Ascending aorta (tissue), 2 donors: ENCODE results near the gene FMO2. TPM values are rescaled to one million over a fixed set of nuclear protein-coding genes. Genes with fewer than 3 reads are reported as not detected.
A peak's percentile ranks its signal among the peaks of the same experiment; 100 is the strongest.
"Not testable (repeated sequence)": the region's sequence is repeated elsewhere in the genome, so short reads cannot be mapped to it uniquely, and the experiment has no call there.

Experiments used
- DNase-seq, 2 donors: peaks; one replicate each; pipeline ENCODE4 v3.0.0-alpha.2; 2019; ENCODE audit warnings: low spot score in 2 of 2
- H3K27ac ChIP-seq, 2 donors: fragments of 200-600 bp; sonication (generic); one replicate each; pipeline ENCODE4 v1.5.1; 2016 to 2017; ENCODE audit warnings: mild to moderate bottlenecking in 1 of 2
- H3K27me3 ChIP-seq: fragments of 200-600 bp; sonication (generic); one replicate; pipeline ENCODE4 v1.5.1; 2017
- H3K36me3 ChIP-seq, 2 donors: fragments of 200-600 bp; sonication (generic); one replicate each; pipeline ENCODE4 v1.5.1; 2016
- H3K4me1 ChIP-seq, 2 donors: fragments of 200-600 bp; sonication (generic); one replicate each; pipeline ENCODE4 v1.5.1; 2016 to 2017; ENCODE audit warnings: mild to moderate bottlenecking in 1 of 2
- H3K4me3 ChIP-seq, 2 donors: fragments of 200-600 bp; sonication (generic); one replicate each; pipeline ENCODE4 v1.5.1; 2016 to 2017; ENCODE audit warnings: mild to moderate bottlenecking in 1 of 2
- H3K9me3 ChIP-seq, 2 donors: fragments of 200-600 bp; sonication (generic); one replicate each; pipeline ENCODE4 v1.5.1; 2016
- intact Hi-C: fragments of 100-400 bp; cut with DNase I; formaldehyde crosslinking; loops from one replicate; pipeline ENCODE4 v1.15.1; 2023
- total RNA-seq: library from RNA; depleted of rRNA; stranded (reverse); fragments of >200 nt; gene quantifications from one replicate; pipeline ENCODE4 v1.1.0, GENCODE V29; 2016
- TF ChIP-seq, protein P1 (sequence below), 3 experiments: fragments of 200-600 bp in 2 of 3; fragments of 450-650 bp in 1 of 3; sonication (generic) in 2 of 3; IDR thresholded peaks; one replicate each; pipeline ENCODE4 v1.5.1; 2016 to 2019; ENCODE audit warnings: antibody characterized with exemption in 3 of 3, mild to moderate bottlenecking in 1 of 3, moderate library complexity in 1 of 3

The FMO2 gene
- total RNA-seq, 1 donor from 2014 or later = 90.3 TPM

DNA sequence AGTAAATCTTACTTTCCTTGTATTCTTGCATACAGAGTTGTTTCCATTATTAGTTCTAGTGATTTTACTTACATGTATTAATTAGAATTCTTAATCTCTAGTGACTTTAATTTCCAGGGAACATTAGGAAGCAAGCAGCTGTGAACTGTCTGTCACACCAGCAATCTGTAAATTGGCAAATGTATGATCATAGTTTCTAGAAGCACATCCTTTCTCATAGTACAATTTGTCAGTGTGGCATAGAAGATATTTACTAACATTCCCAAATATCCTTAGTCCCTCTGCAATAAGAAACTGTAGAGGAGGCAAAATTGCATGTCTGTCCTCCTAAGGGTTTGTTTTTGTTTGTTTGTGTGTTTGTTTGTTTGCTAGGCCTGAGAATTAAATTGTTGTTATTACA is 46.2 kb downstream of the FMO2 start:
- H3K9me3 ChIP-seq = no peaks in the 10 kb centered on the region
- no peak for DNase-seq
- H3K4me1 ChIP-seq = no peaks in the 10 kb centered on the region
- intact Hi-C loops = no loop called here
- no peak overlapping the region for H3K27ac ChIP-seq
- H3K4me3 ChIP-seq = no peak overlapping the region
- TF ChIP-seq, protein P1, sequence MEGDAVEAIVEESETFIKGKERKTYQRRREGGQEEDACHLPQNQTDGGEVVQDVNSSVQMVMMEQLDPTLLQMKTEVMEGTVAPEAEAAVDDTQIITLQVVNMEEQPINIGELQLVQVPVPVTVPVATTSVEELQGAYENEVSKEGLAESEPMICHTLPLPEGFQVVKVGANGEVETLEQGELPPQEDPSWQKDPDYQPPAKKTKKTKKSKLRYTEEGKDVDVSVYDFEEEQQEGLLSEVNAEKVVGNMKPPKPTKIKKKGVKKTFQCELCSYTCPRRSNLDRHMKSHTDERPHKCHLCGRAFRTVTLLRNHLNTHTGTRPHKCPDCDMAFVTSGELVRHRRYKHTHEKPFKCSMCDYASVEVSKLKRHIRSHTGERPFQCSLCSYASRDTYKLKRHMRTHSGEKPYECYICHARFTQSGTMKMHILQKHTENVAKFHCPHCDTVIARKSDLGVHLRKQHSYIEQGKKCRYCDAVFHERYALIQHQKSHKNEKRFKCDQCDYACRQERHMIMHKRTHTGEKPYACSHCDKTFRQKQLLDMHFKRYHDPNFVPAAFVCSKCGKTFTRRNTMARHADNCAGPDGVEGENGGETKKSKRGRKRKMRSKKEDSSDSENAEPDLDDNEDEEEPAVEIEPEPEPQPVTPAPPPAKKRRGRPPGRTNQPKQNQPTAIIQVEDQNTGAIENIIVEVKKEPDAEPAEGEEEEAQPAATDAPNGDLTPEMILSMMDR (IDR thresholded peaks at IDR 0.05) = no peak
- H3K27me3 ChIP-seq = no peaks in the 10 kb centered on the region
- no peaks in the 10 kb centered on the region for H3K36me3 ChIP-seq

DNA sequence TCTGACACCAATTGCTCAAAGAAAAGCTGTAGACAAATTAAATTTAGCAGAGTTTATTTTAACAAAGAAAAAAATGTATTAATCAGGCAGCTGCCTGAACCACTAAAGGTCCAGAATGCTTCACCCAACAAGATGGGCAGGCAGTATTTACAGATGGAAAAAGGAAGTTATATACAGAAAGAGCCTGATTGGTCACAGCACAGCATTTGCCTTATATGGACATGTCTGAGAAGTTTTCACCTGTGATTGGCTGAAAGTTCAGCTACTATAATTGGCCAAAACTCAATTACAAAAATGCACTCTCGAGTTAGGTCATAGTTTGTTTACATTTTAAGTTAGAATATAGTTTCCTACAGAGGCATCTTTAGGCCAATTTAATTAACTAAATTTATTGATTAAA is 48.1 kb downstream of the FMO2 start:
- Histone ChIP-seq H3K36me3 (no peaks in the 10 kb centered on the region), H3K27ac (no peak overlapping the region), H3K9me3 (no peaks in the 10 kb centered on the region), H3K27me3 (no peaks in the 10 kb centered on the region), H3K4me1 (no peaks in the 10 kb centered on the region), H3K4me3 (no peak overlapping the region)
- no peak for DNase-seq
- intact Hi-C loops = no loop called here
- TF ChIP-seq, protein P1 (IDR thresholded peaks at IDR 0.05) = no peak

DNA sequence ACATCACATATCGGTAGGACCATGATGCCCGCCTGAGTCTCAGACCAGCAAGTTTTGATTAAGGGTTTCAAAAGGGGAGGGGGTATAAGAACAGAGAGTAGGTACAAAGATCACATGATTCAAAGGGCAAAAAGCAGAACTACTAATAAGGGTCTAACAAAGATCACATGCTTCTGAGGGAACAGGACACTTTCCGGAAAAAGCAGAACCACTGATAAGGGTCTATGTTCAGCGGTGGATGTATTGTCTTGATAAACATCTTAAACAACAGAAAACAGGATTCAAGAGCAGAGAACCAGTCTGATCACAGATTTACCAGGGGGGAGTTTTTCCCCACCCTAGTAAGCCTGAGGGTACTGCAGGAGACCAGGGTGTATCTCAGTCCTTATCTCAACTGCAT is 51.1 kb downstream of the FMO2 start:
- H3K36me3 ChIP-seq, H3K27ac ChIP-seq, H3K4me3 ChIP-seq, DNase-seq, H3K4me1 ChIP-seq, intact Hi-C loops, H3K27me3 ChIP-seq: not testable (repeated sequence)
- peaks cover 0 to 10% of the 10 kb centered on the region in 2 donors for H3K9me3 ChIP-seq

DNA sequence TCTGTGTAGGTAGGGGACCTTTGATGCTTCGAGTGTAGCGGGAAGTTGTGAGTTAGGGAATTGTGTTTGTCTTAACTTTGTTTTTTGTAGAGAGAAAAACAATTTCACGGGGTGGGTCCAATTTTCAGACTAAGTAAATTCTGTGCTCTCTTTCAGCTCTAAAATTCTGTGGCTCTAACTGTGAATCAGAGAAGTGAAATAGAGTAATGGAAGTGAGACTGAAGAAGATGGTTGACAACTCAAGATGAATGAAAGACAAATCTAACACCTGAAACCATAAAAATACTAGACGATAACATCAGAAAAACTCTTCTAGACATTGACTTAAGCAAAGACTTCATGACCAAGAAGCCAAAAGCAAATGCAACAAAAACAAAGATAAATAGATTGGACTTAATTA is 58.8 kb downstream of the FMO2 start:
- TF ChIP-seq, protein P1 (IDR thresholded peaks at IDR 0.05) = no peak
- Histone ChIP-seq H3K27me3 (no peaks in the 10 kb centered on the region), H3K4me1 (no peaks in the 10 kb centered on the region), H3K9me3 (peaks cover 0 to 10% of the 10 kb centered on the region in 2 donors), H3K27ac (no peak overlapping the region), H3K4me3 (no peak overlapping the region), H3K36me3 (no peaks in the 10 kb centered on the region)
- no peak for DNase-seq
- intact Hi-C loops = loop anchor here (2.0 kb wide), 1 partner anchor 69 kb away; no protein-coding TSS in a partner anchor

DNA sequence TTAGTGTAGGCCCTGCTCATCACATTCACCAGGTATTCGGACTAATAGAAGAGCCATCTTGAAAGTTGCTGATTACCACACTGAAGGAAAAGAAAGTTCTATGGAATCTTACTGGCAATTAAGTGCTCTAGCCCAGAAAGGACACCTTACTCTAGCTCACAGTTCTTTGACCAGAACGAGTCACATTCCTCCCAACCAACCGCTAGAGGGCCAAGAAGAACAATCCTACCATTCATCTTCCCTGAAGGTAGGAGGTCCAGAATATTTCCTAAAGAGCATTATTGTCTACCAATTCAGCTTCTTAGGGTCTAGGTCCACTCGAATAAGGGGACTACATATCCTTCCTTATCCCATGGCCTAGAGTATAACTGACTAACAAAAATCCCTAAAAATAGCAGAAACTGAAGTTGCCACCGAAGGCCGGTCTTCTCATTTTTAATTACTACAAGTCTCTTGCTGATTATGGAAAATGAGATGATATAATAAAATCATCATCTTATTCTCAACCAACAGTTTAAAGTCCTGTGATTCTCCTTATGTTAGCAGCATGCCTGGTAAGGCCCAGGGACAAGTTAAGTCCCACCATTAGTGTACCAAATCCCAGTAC is 60.5 kb downstream of the FMO2 start:
- TF ChIP-seq, protein P1 (IDR thresholded peaks at IDR 0.05) = peak; percentile 47 to 63 (median 53)
- no peaks in the 10 kb centered on the region for H3K27me3 ChIP-seq
- H3K4me1 ChIP-seq = no peaks in the 10 kb centered on the region
- no peak overlapping the region for H3K27ac ChIP-seq
- no peak overlapping the region for H3K4me3 ChIP-seq
- H3K9me3 ChIP-seq = no peaks in the 10 kb centered on the region
- no peaks in the 10 kb centered on the region for H3K36me3 ChIP-seq
- intact Hi-C loops = loop anchor here (2.0 kb wide), 1 partner anchor 67 kb away; no protein-coding TSS in a partner anchor
- no peak for DNase-seq

DNA sequence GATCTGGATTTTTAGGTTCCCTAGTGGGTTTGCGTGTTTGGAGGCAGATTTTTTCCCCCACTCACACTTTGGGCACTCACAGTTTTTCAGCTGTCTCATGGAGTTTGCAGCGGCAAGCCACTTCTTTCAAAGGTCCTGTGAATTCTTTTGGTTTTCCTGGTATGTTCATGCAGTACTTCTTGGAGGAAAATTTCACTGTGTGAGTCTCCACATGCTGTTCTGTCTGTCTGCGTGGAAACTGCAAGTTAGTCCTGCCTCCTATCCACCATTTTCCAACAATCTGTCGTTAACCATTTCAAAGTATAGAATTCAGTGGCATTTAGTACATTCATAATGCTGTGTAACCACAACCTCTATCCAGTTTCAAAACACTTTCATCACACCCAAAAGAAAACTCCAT is 62.4 kb downstream of the FMO2 start:
- TF ChIP-seq, protein P1 (IDR thresholded peaks at IDR 0.05) = no peak
- intact Hi-C loops = no loop called here

More for the DNA sequence above, 62.4 kb downstream of the FMO2 start:
- no peaks in the 10 kb centered on the region for H3K27me3 ChIP-seq
- no peak overlapping the region for H3K27ac ChIP-seq
- no peaks in the 10 kb centered on the region for H3K4me1 ChIP-seq
- no peaks in the 10 kb centered on the region for H3K9me3 ChIP-seq
- no peak for DNase-seq
- no peaks in the 10 kb centered on the region for H3K36me3 ChIP-seq
- H3K4me3 ChIP-seq = no peak overlapping the region
